GM19239 (cell line): Measurements from ENCODE around the gene FBXL13.
"Not testable (repeated sequence)": the region's sequence is repeated elsewhere in the genome, so short reads cannot be mapped to it uniquely, and the experiment has no call there.

ENCODE experiments used
- DNase-seq: peaks from one replicate; pipeline ENCODE4 v3.0.0; 2011; ENCODE audit warnings: low spot score; ENCODE audit not compliant: insufficient read length
- FAIRE-seq: peaks from 2 replicates; lab custom pipeline; 2011; peaks lifted over from hg19 to GRCh38; lab: Jason Lieb, UNC

The FBXL13 gene

DNA sequence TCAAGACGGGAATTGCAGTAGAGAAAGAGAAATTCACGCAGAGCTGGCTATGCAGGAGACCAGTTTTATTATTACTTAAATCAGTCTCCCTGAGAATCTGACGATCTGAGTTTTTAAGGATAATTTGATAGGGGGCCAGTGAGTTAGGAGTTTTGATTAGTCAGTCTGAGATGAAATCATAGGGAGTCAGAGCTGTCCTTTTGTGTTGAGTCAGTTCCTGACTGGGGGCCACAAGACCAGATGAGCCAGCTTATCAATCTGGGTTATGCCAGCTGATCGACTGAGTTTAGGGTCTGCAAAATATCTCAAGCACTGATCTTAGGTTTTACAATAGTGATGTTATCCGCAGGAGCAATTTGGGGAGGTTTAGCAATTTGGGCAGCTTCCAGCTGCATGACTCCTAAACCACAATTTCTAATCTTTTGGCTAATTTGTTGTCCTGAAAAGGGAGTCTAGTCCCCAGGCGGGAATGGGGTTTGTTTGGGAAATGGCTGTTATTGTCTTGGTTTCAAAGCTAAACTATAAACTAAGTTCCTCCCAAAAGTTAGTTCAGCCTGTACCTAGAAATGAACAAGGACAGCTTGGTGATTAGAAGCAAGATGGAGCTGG, 278.5 kb downstream of the FBXL13 start:
- not testable (repeated sequence) for FAIRE-seq, DNase-seq

DNA sequence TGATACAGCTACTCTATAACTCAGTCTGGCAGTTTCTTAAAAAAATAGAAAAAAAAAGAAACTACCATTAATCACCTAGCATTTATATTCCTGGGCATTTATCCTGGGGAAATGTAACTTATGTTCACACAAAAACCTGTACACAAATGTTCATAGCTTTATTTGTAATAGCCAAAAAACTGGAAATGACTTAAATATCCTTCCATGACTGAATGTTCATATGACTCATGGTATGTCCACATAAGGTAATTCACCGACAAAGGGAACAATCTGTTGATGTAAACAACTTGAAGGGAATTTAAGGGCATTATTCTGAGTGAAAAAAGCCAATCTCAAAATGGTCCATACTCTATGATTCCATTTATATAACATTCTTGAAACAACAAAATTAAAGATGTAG, 280.0 kb downstream of the FBXL13 start:
- peak; percentile 18 for FAIRE-seq
- DNase-seq = not testable (repeated sequence)

DNA sequence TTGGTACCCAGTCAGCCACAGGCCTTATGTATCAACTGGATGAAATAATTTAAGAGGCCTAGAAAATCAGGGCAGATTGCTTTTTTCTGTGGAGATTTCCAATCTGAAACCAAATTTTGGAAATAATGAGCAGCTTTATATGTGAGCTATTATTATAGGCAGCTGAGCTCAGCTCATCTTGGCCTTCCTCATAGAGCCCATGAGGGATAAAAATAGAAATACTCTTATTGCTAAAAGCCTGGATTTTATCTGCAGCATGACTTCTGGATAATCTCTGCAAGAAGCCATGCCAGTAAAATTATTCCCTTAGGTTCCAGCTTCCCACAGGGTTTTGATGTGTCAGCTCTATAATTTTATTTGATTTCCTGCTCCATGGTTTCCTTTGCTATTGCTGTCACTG, 282.8 kb downstream of the FBXL13 start:
- DNase-seq, FAIRE-seq: not testable (repeated sequence)

DNA sequence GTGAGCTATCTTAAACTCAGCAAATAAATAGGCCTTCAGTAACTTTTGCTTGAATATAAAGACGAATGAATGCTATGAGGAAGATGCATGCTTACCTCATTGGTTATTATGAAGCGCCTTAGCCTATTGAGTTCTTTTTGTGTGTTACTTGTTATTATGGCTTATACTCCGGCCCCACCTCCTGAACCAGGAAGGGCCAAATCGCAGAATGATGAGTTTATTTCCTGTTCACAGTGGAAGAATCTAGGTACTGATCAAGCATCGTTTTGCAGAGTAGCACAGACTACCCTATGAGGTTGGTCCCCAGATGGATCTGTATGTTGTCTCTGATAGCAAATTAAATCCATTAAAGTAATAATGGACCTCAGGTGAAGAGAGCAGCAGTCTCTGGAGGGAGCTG, 283.2 kb downstream of the FBXL13 start:
- DNase-seq = not testable (repeated sequence)

DNA sequence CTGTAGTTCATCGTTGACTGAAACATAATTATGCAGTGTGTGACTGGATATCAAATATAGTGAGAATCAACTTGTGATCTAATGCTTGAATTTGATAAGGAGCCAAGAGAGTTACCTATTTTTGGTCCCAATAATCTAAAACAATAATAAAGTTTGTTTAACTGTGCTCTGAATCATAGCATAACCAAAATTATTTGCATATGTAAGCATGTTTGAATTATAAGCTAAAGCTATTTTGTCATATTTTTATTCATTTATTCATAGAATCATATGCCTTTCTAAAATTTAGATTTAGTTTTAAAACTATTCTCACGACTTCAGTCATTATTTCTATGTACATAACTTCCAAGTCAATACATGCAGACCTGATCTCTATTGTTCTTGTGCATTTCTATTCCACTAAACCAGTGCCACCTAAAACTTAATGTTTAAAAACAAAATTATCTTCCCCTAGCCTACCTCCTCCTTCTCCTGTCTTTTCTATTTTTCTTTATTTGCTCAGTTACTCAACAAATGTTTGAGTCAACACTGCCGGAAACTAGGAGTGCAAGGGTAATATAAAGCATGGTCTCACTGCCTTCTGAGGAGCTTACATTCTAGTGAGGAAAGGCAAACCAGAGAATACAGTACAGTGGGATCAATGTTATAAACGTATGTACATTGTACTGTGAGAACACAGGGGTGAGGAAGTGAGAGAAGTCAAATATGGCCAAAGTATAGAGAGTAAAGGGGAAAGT, 284.1 kb downstream of the FBXL13 start:
- DNase-seq, FAIRE-seq: not testable (repeated sequence)

More for the DNA sequence above, 283.2 kb downstream of the FBXL13 start:
- FAIRE-seq = not testable (repeated sequence)

DNA sequence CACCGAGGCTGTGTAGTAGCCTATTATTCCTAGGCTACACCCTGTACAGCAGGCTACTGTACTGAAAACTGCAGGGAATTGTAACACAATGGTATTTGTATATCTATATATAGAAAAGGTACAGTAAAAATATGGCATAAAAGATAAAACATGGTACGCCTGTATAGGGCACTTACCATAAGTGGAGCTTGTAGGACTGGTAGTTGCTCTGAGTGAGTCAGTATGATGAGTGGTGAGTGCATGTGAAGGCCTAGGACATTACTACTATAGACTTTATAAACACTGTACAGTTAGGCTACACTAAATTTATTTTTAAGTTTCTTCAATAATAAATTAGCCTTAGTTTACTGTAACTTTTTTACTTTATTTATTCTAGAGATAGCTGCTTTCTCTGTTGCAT, 285.8 kb downstream of the FBXL13 start:
- FAIRE-seq, DNase-seq: not testable (repeated sequence)

DNA sequence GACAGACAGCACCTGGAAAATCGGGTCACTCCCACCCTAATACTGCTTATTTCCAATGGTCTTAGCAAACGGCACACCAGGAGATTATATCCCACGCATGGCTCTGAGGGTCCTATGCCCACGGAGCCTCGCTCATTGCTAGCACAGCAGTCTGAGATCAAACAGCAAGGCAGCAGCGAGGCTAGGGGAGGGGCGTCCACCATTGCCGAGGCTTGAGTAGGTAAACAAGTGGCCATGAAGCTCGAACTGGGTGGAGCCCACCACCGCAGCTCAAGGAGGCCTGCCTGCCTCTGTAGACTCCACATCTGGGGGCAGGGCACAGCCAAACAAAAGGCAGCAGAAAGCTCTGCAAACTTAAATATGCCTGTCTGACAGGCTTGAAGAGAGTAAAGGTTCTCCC, 293.7 kb downstream of the FBXL13 start:
- not testable (repeated sequence) for DNase-seq, FAIRE-seq

DNA sequence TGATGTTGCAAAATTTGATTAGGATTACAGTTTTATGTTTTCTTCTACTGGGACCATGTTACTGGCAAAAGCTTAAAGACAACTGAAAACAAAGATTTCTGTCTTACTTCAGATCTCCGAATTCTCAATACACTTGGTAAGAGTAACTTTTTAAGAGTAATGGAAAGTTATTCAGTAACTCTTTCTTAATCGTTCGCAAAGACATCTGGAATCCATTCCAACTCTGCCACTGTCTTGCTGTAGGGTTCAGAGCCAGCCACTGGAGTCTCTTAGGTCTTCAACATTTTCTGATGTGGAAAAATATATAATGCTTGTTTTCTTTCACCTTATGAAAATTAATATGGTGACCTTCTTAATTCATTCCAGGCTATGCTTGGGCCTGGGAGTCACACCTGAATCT, 295.9 kb downstream of the FBXL13 start:
- DNase-seq, FAIRE-seq: not testable (repeated sequence)

DNA sequence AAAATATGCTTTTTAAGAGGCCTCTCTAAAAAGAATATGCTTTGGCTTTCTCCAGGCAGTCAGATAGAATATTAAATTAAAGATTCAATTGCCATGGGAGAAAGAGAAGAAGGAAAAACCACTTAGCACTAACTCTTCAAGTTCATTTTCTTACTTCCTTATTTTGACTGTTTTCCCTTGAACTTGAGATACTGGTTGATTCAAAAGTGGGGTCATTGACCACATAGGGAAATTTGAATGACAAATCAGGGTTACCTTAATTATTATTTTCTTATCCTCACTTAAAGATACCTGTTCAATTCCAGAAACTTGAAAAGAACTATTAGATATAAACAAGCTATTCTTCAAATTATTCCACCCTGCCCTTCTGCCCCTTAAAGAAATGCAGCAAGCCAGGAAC, 298.4 kb downstream of the FBXL13 start:
- FAIRE-seq, DNase-seq: not testable (repeated sequence)

DNA sequence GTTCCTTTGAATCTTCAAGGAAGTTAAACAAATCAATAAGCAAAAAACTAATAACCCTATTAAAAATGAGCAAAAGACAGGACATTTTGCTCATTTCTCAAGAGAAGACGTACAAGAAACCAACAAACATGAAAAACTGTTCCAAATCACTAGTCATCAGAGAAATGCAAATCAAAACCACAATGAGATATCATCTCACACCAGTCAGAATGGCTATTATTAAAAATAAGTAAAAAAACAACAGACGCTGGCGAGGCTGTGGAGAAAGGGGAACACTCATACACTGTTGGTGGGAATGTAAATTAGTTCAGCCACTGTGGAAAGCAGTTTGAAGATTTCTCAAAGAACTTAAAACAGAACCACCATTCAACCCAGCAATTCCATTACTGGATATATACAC, 304.1 kb downstream of the FBXL13 start:
- not testable (repeated sequence) for FAIRE-seq, DNase-seq

DNA sequence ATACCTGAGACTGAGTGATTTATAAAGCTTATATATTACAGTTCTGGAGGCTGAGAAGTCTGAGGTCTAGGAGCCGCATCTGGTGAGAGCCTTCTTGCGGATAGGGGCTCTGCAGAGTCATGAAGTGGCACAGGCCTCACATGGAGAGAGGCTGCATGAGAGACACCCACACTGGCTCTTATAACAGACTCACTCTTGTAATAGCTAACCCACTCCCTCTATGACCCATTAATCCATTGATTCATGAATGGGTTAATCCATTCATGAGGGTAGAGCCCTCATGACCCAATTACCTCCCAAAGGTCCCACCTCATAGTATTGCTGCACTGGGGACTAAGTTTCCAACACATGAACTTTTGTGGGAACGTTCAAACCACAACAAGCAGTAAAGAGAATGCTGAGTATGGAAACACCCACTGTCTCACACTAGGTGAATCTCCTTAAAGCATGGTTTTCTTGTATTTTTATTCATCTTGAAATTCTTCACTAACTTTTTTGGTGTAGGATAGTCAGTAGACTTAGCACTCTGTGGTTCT, 304.9 kb downstream of the FBXL13 start:
- not testable (repeated sequence) for DNase-seq
- FAIRE-seq = peak; percentile 26

DNA sequence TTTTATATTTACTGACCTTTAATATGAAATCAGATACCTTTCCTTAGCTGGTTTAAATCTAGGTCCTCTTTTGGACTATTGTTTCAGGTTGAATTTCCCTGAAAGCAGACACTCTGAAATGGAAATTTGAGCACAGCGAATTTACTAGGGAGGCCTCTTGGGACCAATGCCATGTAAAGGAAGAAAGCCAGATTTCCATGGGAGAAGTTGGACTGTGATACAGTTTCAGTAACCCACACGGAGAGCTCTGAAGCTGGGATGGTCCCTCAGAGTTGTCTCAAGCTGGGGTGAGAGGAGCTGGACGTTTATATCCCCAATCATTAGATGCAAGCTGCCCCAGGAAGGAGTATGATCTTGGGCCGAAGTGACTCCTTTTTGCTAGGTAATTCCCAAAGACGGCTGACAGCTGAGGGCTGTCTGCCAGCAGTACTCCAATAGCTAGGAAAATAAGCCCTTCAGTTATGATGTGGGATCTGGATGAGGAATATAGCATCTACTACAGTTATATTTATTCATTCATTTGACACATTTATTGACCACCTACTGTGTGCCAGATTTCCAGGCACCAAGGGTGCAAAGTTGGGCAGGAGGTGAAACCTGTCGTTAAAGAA, 311.2 kb downstream of the FBXL13 start:
- DNase-seq, FAIRE-seq: not testable (repeated sequence)
